IPS DF 19.7 (cell line): ENCODE data around the gene ZMYND10.

Experiments
- DNase-seq: peaks from one replicate; pipeline ENCODE4 v3.0.0-alpha.2; 2013; ENCODE audit warnings: low read depth, low spot score

The ZMYND10 gene

GRCh38 chr3:50347187-50347813 is 1.8 kb upstream of the ZMYND10 start:
- DNase-seq, result no peak

DNA sequence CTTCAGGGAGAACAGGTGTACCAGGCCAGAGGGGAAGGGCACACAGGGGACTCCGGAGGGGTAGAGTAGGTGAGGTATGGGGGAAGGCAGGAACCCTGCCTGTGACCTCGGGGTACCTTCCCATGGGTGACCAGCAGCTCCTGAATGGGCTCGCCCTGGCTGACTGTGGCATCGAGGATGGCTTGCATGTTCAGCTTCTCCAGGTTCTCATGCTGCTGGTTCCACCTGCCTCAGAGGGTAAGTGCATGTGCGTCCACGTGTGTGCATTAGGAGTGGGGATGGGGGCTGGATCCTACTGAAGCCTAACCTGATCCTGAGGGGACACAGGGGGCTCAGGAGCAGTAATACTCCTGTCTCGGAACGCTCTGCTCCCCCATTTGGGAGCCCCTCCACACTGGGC is 524 bp downstream of the ZMYND10 start:
- no peak for DNase-seq

GRCh38 chr3:50342813-50343633 is 2.5 kb downstream of the ZMYND10 start:
- DNase-seq, result no peak

- DNase-seq, result no peak
Measured at GRCh38 chr3:50341996-50342650, 3.4 kb downstream of the ZMYND10 start.

- no peak for DNase-seq
Measured at GRCh38 chr3:50341537-50341936, 4.0 kb downstream of the ZMYND10 start.

DNA sequence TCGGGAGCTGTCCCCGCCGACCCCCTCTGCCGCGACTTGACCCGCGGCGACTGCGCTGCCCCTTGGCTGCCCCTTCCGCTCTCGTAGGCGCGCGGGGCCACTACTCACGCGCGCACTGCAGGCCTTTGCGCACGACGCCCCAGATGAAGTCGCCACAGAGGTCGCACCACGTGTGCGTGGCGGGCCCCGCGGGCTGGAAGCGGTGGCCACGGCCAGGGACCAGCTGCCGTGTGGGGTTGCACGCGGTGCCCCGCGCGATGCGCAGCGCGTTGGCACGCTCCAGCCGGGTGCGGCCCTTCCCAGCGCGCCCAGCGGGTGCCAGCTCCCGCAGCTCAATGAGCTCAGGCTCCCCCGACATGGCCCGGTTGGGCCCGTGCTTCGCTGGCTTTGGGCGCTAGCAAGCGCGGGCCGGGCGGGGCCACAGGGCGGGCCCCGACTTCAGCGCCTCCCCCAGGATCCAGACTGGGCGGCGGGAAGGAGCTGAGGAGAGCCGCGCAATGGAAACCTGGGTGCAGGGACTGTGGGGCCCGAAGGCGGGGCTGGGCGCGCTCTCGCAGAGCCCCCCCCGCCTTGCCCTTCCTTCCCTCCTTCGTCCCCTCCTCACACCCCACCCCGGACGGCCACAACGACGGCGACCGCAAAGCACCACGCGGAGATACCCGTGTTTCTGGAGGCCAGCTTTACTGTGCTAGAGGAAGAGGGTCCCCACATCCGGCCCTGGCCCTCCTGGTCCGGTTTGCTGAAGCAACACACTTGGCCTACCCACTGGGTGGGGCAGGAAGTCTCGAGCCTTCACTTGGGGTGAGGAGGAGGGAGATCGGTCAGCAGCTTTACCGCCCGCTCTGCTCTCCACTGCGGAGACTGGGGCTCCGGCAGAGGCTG is 4.8 kb downstream of the ZMYND10 start, which contains the start of gene RASSF1:
RASSF1 (minus strand) TSS at position 389 of the 882 bp plus-strand sequence; CDS start at position 358, 31 bp downstream.
- no peak for DNase-seq

DNA sequence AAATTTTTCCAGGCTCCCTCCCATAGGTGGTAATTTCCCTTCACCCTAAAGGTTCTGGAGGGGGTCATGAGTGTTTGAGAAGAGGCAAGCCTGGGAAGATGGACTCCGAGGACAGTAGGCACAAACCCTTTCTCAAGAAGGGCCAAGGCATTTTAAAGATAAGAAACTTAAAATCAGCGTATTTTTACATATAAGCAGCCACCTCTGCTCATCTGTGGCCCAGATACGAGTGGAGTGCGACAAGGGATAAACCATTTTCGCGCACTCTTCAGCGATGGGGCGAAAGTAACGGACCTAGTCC is 5.4 kb downstream of the ZMYND10 start:
- no peak for DNase-seq

DNA sequence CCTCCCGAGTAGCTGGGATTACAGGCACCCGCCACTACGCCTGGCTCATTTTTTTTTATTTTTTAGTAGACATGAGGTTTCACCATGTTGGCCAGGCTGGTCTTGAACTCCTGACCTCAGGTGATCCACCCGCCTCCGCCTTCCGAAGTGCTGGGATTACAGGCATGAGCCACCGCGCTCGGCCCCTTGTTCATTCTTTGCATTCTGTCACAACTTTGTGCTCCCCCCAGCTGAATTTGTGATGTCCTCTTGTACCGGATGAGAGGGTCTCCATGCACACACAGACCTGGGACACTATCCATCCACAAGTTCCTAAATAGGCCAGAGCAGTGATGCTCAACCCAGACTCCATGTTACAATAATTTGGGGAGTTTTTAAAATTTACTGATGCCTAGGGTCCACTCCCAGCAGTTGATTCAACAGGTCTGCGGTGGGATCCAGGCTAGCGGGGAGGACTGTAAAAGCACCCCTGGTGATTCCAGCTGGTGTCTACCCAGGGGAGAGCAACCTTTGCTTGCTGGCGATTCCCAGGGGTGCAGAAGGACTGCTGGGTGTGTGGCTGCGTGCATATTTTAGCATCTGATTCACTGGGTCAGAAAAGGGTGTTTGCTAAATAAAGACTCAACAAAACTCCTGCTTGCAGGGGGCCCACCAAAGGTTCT is 5.9 kb downstream of the ZMYND10 start:
- DNase-seq, result no peak

GRCh38 chr3:50338965-50339364 is 6.6 kb downstream of the ZMYND10 start:
- no peak for DNase-seq

GRCh38 chr3:50337175-50337861 is 8.2 kb downstream of the ZMYND10 start:
- no peak for DNase-seq

- DNase-seq, result no peak
Measured at GRCh38 chr3:50336452-50337174, 8.9 kb downstream of the ZMYND10 start.

DNA sequence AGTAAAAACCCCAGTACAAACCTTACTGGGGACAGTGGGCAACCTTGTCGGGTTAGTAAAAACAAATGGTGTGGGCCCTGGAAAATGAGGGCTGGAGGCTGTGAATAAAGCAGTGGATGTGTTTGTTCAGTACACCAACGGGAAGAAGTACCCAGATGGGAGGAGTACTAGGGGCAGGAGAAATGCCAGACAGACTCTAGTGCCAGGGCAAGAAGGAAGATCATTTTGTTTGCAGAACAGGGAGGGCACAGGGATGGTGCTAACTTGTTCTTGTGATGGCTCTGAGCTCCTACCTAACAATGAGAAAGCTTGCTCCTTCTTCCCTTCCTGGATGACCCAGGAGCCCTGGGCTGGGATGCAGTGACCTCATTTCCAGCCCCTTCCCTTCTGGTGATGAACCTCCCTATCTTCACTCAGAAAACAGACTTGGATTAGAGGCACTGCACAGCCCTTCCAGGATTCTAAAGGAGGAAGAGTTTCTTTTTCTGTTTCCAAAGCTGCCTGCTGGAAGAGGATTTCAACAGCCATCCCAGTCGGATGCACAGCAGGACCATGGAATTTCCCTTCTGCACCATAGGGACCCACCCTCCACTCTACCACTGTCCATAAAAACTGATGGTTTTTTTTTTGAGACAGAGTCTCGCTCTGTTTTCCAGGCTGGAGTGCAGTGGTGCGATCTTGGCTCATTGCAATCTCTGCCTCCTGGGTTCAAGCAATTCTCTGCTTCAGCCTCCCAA is 11.0 kb downstream of the ZMYND10 start:
- no peak for DNase-seq

- DNase-seq, result no peak
Measured at GRCh38 chr3:50333744-50334328, 11.7 kb downstream of the ZMYND10 start.

- no peak for DNase-seq
Measured at GRCh38 chr3:50331364-50331907, 14.1 kb downstream of the ZMYND10 start.

DNA sequence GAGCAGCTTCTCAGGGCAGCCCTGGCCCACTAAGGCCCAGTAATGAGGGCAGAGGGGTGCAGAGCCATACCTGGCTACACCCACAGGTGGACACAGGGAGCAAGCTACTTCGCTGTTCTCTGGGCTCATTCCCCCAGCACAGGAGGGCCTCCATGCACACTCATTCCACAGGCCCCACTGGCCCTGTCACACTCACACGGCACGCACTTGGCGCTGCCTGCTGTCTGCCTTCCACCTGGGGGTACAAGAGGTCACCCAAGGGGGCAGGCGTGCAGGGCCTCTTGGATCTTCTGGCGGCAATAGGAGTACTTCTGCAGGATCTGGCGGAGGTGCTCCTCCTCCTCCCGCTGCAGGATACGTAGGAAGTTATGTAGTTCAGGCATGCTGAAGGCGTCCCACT is 15.2 kb downstream of the ZMYND10 start:
- no peak for DNase-seq

- DNase-seq, result no peak
Measured at GRCh38 chr3:50327943-50328691, 17.4 kb downstream of the ZMYND10 start, which contains the start of gene TUSC2. Gene TUSC2, minus strand, starts transcription at chr3:50328223. Its CDS starts 124 bp downstream, at chr3:50328099.

GRCh38 chr3:50327129-50327528 is 18.4 kb downstream of the ZMYND10 start:
- no peak for DNase-seq

GRCh38 chr3:50326182-50326541 is 19.4 kb downstream of the ZMYND10 start:
- DNase-seq, result no peak
